NCI-H1092 (cell line): Measurements from ENCODE around the gene RBM24.

ENCODE experiments used
- DNase-seq: peaks from one replicate; lab custom pipeline; 2025; lab: John Stamatoyannopoulos, UW

The RBM24 gene

GRCh38 chr6:17281100-17281496 lies at the start of gene RBM24:
Gene RBM24, plus strand, starts transcription at chr6:17281361. Its CDS starts 221 bp downstream, at chr6:17281582.
- DNase-seq, result peak; percentile 30

DNA sequence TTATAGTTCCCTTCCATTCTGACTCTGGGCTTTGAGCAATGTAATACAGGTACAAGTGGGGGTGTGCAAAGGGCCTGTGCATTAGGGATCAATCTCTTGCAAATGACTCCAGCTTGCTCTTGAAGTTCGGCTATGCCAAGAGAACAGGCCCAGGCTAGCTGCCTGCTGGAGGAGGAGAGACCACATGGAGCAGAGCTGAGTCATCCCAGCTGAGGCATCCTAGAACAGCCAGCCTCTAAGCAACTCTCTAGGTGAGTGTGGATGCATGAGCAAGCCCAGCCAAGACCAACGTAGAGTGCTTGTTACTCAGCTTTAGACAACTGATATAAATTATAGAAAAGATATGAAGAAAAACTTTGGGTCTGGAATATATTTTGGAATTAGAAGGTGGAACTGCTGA lies 47.6 kb upstream of the RBM24 start:
- DNase-seq, result no peak

GRCh38 chr6:17237246-17237645 lies 43.9 kb upstream of the RBM24 start:
- DNase-seq, result no peak

DNA sequence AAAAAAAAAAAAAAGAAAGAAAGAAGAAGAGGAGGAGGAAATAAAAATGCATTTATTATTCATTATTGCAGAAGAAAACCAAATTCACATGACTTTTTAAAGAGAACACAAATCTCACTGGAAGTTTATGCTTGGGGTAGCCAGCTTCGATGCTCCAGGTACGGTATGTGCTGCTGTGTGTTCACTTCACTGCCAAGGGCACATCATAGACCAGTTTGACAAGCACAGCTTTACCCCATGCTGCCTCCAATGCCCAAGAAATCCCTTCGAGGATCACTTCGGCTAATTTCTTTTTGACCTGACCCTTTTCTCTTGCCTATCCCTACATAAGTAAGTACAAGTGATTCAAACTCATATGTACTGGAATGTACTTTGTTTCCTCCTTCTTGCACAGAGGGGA lies 41.9 kb upstream of the RBM24 start:
- no peak for DNase-seq

DNA sequence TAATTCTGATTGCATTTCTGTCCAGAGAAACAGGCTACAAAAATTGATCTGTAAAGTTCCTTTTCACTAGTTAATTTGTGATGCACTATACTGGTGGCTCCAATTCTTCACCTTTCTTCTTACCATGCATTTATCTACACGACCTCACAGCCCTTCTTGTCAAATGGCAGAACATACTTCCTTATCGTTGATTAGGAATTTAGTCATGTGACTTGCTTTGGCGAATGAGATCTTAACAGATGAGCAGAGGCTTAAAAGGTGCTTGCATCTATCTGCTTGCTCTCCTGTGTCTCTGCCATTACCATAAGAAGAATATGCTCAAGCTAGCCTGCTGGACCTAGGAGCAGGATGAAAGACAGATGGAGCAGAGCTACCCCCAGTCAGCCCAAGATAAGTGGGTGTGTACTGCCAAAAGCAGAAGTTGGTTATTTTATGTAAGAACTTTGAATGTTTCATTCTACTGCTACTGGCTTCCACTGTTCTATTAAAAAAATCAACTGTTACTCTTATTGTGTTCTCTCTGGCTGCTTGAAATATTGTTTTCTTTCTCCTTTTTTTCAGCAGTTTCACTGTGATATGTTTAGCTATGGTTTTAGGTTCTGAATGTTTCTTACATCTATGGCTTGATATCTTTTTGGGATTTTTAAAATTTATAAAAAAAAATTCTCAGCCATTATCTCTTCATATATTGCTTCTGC lies 40.2 kb upstream of the RBM24 start:
- no peak for DNase-seq

DNA sequence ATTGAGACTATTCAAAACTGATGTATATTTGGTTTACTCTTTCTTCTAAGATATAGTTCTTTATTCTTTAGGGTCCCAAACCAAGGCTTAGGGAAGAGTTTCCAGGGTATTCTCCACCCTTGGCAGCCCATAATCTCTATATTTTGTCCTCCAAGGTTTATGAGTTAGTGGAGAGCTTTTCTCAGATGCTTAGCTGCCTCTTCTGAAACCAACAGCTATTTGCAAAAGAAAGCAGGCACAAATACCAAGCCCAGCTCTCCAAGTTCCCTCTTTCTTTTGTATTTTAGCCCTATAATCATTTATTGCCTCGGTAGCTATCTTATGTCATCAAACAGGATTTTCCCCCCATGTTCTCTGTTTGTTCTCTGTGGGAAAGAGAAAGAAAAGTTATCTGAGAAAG lies 39.1 kb upstream of the RBM24 start:
- DNase-seq, result no peak

DNA sequence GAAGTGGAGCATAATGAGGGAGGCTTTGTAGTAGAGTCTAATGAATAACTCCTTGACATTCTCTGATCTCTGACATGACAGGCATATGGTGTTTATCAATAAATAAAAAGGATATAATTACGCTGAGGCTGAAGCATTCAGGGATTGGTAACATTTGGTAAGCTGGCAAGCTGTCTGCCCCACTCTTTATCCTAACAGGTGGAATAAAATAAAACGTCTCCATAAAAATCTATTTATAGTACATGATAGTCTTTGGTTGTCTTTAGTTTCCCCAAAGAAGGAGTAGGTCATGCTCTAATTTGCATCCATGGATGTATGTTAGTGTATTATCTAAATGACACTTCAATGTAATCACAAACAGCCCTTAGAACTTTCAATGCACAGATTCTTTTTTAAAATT lies 30.9 kb upstream of the RBM24 start:
- DNase-seq, result no peak

DNA sequence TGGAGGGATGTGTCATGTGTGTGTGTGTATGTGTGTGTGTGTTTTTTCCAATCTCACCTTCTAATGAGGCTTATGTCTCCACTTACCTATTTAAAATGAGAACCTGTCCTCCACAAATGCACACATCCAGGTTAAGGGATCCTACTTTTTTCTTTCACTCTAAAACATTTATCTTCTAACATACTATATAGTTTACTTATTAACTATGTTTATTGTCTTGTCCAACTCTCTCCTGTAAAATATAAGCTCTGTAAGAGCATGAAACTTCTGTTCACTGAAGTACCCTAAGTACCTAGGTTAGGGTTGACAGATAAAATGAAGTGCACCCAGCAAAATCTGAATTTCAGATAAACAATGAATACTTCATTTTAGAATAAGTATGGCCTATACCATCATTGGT lies 29.2 kb upstream of the RBM24 start:
- DNase-seq, result no peak

DNA sequence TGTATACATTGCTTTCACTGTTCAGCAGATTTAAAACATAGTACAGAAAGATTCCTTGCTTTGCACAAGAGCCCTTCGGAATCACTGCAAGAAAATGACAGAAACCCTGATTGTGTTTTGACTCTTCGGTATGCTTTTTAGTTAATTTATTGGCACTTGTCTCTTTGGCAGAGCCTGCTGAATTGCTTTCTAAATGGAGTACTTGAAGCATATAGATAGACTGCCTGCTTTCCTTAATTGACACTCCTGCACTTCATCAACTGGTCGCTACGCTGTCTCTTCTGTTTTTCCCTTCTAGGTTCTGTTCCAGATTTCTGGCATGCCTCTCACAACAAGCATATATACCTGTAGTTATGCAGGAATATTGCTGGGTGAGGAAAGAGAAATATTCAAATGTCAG lies 22.4 kb upstream of the RBM24 start:
- DNase-seq, result peak; percentile 45

DNA sequence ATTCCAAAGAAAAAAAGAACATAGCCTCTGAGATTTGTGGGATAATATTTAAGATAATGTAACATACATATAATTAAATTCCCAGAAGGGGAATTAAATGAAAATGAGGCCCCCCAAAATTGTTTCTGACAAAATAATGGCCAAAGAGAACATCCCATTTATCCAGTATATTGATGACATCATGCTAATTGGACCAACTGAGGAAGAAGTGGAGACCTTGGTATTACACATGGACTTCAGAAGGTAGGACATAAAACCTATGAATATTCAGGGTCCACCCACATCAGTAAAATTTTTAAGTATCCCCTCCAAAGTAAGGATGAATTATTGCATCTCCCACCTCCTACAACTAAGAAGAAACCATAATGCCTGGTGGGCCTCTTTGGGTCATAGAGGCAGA lies 15.6 kb upstream of the RBM24 start:
- DNase-seq, result no peak

GRCh38 chr6:17267566-17267965 lies 13.6 kb upstream of the RBM24 start:
- no peak for DNase-seq

GRCh38 chr6:17268114-17268513 lies 13.0 kb upstream of the RBM24 start:
- DNase-seq, result no peak

GRCh38 chr6:17269840-17270239 lies 11.3 kb upstream of the RBM24 start:
- no peak for DNase-seq

DNA sequence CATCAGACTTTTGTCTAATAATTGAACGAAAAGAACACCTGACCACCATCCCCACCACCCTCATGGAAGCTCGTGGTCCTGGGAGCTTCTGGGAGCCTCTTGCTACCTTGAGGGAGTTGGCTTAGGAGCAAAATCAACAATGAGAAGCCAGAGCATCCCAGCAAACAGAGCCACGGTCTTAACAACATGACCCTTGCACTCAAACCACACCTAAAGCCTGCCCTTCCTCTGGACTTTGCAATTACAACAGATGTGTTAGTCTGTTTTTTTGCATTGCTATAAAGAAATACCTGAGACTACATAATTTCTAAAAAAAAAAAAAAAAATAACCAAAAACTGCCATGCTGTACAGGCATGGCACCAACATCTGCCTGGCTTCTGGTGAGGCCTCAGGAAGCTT lies 9.5 kb upstream of the RBM24 start:
- no peak for DNase-seq

GRCh38 chr6:17276766-17277165 lies 4.4 kb upstream of the RBM24 start:
- DNase-seq, result no peak

- no peak for DNase-seq
Observed at GRCh38 chr6:17277256-17277655, 3.9 kb upstream of the RBM24 start.

DNA sequence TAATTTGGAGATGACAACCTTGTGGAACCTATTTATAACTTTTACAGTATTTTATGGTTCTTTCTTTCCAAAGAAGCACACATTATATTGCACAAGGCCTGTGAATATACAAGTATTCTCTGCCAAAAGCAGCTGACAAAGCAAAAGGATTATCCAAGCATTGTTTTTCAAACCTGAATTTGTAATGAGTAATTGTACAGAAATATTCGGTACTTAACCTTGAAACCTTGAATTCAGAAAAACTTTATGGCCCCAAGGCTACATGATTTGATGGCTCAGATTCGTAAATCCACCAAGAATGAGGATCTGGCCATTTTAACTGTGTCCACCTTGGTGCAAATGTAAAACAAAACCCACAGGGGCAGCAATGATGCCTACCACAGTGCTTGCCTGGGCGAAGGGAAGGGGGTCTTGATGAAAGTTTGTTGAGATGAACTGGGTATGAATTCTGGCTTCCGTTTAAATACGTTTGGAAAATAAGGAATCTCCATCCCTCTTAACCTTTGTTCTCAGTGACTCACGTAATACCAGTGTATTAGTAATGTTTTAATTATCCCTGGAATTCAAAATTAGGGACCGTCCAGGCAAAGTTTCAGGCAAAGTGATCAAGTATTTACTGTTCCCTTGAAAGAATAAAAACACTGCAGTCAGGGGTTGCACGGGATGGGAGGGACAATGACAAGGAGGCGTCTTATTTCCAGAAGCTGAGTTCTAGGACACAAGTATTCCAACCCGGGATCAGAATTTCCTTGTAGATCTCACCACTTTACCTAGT lies 2.7 kb upstream of the RBM24 start:
- DNase-seq, result no peak

- no peak for DNase-seq
Observed at GRCh38 chr6:17280138-17280537, 1.0 kb upstream of the RBM24 start.

DNA sequence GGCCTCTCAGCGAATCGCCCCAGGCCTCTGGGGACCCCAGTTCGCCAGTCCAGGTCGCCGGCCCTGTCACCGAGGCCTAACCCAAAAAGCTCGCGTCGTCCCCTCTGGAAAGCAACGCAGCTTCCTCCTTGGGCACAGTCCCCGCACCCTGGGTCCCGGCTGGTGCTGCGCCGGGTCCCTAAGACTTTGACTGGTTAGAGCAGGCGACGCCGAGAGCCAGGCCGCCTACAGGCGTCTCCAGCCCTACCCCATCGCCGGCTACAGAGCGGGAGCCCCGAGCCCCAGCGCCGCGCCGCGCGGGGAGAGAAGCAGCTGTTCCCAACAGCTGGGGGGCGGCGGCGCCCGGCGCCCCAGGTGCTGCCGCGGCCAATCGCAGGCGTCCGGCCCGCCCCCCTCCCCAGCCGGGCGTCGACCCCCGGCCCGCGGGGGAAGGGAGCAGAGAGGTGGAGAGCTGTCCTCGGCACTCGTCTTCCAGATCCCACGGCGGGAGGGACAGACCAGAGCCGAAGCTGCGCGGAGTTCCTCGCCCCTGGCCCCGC lies 540 bp upstream of the RBM24 start:
- no peak for DNase-seq

GRCh38 chr6:17281497-17282481 lies 628 bp downstream of the RBM24 start:
- no peak for DNase-seq

- no peak for DNase-seq
Observed at GRCh38 chr6:17283074-17283473, 1.9 kb downstream of the RBM24 start.

GRCh38 chr6:17289630-17290061 lies 8.5 kb downstream of the RBM24 start:
- no peak for DNase-seq
